ENCODE measurements around the gene GTF2IRD1. TPM values are rescaled to one million over a fixed set of nuclear protein-coding genes. Genes with fewer than 3 reads are reported as not detected.

The GTF2IRD1 gene
- total RNA-seq, 4 donors from 2014 or later, result 3.9 to 18.1 (median 11.0) TPM

DNA sequence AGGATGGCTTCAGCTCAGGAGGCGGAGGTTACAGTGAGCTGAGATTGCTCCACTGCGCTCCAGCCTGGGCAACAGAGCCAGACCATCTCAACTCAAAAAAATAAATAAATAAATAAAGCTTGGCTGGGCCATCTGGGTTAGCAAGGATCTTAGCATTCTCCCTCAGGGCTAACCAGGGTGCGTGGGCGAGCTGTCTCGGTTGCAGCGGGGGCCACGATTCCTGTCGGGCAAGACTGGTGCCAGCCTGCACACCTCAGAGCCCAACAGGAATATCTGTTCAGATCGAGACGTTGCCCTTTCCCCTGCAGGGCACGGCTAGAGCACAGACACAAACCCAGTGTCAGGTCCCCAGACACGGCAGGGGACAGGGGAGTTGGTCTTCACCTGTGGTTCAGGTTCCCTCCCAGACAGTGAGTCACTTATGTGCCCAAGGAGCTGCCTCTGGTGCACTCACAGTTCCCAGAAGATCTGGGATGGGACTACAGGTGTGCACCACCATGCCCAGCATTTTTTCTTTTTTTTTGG lies 128.3 kb downstream of the GTF2IRD1 start:
- DNase-seq (ENCODE audit: low spot score) (no peak), ATAC-seq (ENCODE audit: low FRiP score) (no peak)
- TF ChIP-seq CTCF (IDR thresholded peaks at IDR 0.05), result no peak

- no peak for TF ChIP-seq CTCF (IDR thresholded peaks at IDR 0.05)
- no peak for ATAC-seq (ENCODE audit: low FRiP score)
Measured at GRCh38 chr7:74582447-74583039, 128.8 kb downstream of the GTF2IRD1 start.

DNA sequence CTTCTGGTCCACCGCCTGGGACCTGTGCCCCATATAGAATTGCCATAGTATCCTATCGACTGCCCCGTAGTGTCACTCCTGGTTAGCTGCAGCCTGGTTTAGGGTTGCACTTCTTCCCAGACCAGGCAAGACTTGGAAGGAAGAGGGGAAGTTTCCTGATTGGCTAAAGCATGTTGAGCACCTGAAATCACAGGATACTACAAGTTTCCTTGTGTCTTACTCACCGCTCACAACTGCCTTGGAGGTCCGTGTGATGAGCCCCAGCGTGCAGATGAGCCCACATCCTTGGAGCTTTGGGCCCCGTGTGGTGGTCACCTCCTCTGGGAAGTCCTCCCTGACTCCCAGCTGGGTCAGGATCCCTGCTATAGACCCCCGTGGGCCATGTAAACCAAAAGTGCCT lies 129.9 kb downstream of the GTF2IRD1 start:
- ATAC-seq (ENCODE audit: low FRiP score), result no peak
- TF ChIP-seq CTCF (IDR thresholded peaks at IDR 0.05), result no peak
- no peak for DNase-seq (ENCODE audit: low spot score)

More at GRCh38 chr7:74582447-74583039, 128.8 kb downstream of the GTF2IRD1 start:
- no peak for DNase-seq (ENCODE audit: low spot score)

DNA sequence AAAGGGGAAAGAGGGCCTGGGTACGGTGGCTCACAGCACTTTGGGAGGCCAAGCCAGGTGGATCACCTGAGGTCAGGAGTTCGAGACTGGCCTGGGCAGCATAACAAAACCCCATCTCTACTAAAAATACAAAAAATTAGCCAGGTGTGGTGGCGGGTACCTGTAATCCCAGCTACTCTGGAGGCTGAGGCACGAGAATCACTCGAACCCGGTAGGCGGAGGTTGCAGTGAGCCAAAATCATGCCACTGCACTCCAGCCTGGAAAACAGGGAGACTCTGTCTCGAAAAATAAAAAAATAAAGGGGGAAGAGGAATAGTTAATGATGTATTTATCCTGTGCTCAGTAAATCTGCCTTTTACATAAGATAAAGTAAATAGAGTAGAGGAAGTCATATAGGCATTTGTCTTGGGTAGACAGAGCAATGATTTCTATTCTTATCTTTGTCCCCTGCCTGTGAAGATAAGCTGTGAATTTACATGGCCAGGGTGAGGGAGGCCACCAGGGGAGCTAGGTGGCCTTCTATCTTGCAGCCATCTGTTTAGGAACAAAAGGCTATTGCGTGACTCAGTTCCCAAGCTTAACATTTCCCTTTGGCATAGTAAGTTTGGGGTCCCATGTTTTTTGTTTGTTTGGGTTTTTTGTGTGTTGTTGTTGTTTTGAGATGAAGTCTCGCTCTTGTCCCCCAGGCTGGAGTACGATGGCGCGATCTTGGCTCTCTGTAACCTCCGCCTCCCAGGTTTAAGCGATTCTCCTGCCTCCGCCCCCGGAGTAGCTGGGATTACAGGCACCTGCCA lies 130.7 kb downstream of the GTF2IRD1 start:
- no peak for ATAC-seq (ENCODE audit: low FRiP score)
- DNase-seq (ENCODE audit: low spot score), result no peak
- no peak for TF ChIP-seq CTCF (IDR thresholded peaks at IDR 0.05)

GRCh38 chr7:74585844-74586243 lies 132.1 kb downstream of the GTF2IRD1 start:
- TF ChIP-seq CTCF (IDR thresholded peaks at IDR 0.05), result no peak

GRCh38 chr7:74586258-74587175 lies 132.8 kb downstream of the GTF2IRD1 start:
- no peak for TF ChIP-seq CTCF (IDR thresholded peaks at IDR 0.05)
- DNase-seq (ENCODE audit: low spot score), result no peak

More at GRCh38 chr7:74585844-74586243, 132.1 kb downstream of the GTF2IRD1 start:
- DNase-seq (ENCODE audit: low spot score) (no peak), ATAC-seq (ENCODE audit: low FRiP score) (no peak)

More at GRCh38 chr7:74586258-74587175, 132.8 kb downstream of the GTF2IRD1 start:
- no peak for ATAC-seq (ENCODE audit: low FRiP score)
